HFF-Myc (cell line): ENCODE measurements around the gene LETM1.

ENCODE experiments used
- DNase-seq: peaks from one replicate; pipeline ENCODE4 v3.0.0-alpha.2; 2011; ENCODE audit warnings: low read depth; ENCODE audit errors: extremely low read depth
- H3K4me3 ChIP-seq: replicated peaks from 2 replicates; pipeline ENCODE4 v1.5.1; 2011; ENCODE audit warnings: low read depth, mild to moderate bottlenecking, control low read depth, low read length
- CTCF ChIP-seq: IDR thresholded peaks from 2 replicates; pipeline ENCODE4 v1.5.1; 2012; ENCODE audit warnings: mild to moderate bottlenecking, low read depth, low read length, control low read depth; ENCODE audit errors: missing control alignments

LETM1 gene

GRCh38 chr4:1779588-1780382, 76.2 kb downstream of the LETM1 start:
- no peak for TF ChIP-seq CTCF
- no peak for DNase-seq
- H3K4me3 ChIP-seq = no peak overlapping the region

- TF ChIP-seq CTCF = no peak
- DNase-seq = no peak
- no peak overlapping the region for H3K4me3 ChIP-seq
Observed at GRCh38 chr4:1778642-1779392, 77.1 kb downstream of the LETM1 start.

GRCh38 chr4:1777822-1778641, 77.9 kb downstream of the LETM1 start:
- H3K4me3 ChIP-seq = no peak overlapping the region
- DNase-seq = no peak
- TF ChIP-seq CTCF = no peak

- TF ChIP-seq CTCF = no peak
- no peak for DNase-seq
- no peak overlapping the region for H3K4me3 ChIP-seq
Observed at GRCh38 chr4:1776521-1777161, 79.3 kb downstream of the LETM1 start.

- TF ChIP-seq CTCF = no peak
- no peak for DNase-seq
Observed at GRCh38 chr4:1775731-1776500, 80.0 kb downstream of the LETM1 start.

GRCh38 chr4:1773754-1774153, 82.2 kb downstream of the LETM1 start:
- H3K4me3 ChIP-seq = no peak overlapping the region
- DNase-seq = no peak
- no peak for TF ChIP-seq CTCF

More at GRCh38 chr4:1775731-1776500, 80.0 kb downstream of the LETM1 start:
- no peak overlapping the region for H3K4me3 ChIP-seq
